ENCODE results near the gene BEND5. TPM values are rescaled to one million over a fixed set of nuclear protein-coding genes. Genes with fewer than 3 reads are reported as not detected.

The BEND5 gene
- total RNA-seq, 1 donor from 2014 or later = 6.3 TPM

GRCh38 chr1:48725341-48726046 lies 51.2 kb downstream of the BEND5 start:
- no peak for DNase-seq (ENCODE audit: low spot score)

GRCh38 chr1:48720929-48721328 lies 55.8 kb downstream of the BEND5 start:
- DNase-seq (ENCODE audit: low spot score) = no peak

- no peak for DNase-seq (ENCODE audit: low spot score)
These were observed 58.0 kb downstream of the BEND5 start for GRCh38 chr1:48718705-48719104.

GRCh38 chr1:48718116-48718630 lies 58.5 kb downstream of the BEND5 start:
- no peak for DNase-seq (ENCODE audit: low spot score)

GRCh38 chr1:48717082-48717481 lies 59.6 kb downstream of the BEND5 start:
- DNase-seq (ENCODE audit: low spot score) = peak; percentile 10

- DNase-seq (ENCODE audit: low spot score) = no peak
These were observed 60.8 kb downstream of the BEND5 start for GRCh38 chr1:48715921-48716320.

- DNase-seq (ENCODE audit: low spot score) = no peak
These were observed 65.8 kb downstream of the BEND5 start for GRCh38 chr1:48710915-48711314.

GRCh38 chr1:48710318-48710717 lies 66.4 kb downstream of the BEND5 start:
- DNase-seq (ENCODE audit: low spot score) = no peak

- no peak for DNase-seq (ENCODE audit: low spot score)
These were observed 72.0 kb downstream of the BEND5 start for GRCh38 chr1:48704736-48705135.

- DNase-seq (ENCODE audit: low spot score) = no peak
These were observed 75.2 kb downstream of the BEND5 start for GRCh38 chr1:48701445-48701844.

GRCh38 chr1:48697066-48697707 lies 79.5 kb downstream of the BEND5 start:
- DNase-seq (ENCODE audit: low spot score) = peak; percentile 29

GRCh38 chr1:48695161-48695560 lies 81.5 kb downstream of the BEND5 start:
- no peak for DNase-seq (ENCODE audit: low spot score)

- DNase-seq (ENCODE audit: low spot score) = no peak
These were observed 82.9 kb downstream of the BEND5 start for GRCh38 chr1:48693674-48694320.

- DNase-seq (ENCODE audit: low spot score) = no peak
These were observed 83.5 kb downstream of the BEND5 start for GRCh38 chr1:48693180-48693579.

- DNase-seq (ENCODE audit: low spot score) = no peak
These were observed 84.5 kb downstream of the BEND5 start for GRCh38 chr1:48692235-48692634.

GRCh38 chr1:48691429-48692001 lies 85.2 kb downstream of the BEND5 start:
- DNase-seq (ENCODE audit: low spot score) = no peak

GRCh38 chr1:48688102-48688760 lies 88.5 kb downstream of the BEND5 start:
- DNase-seq (ENCODE audit: low spot score) = peak; percentile 20

- no peak for DNase-seq (ENCODE audit: low spot score)
These were observed 89.2 kb downstream of the BEND5 start for GRCh38 chr1:48687282-48688045.

- DNase-seq (ENCODE audit: low spot score) = no peak
These were observed 90.5 kb downstream of the BEND5 start for GRCh38 chr1:48686159-48686558.

GRCh38 chr1:48684381-48684780 lies 92.3 kb downstream of the BEND5 start:
- DNase-seq (ENCODE audit: low spot score) = no peak

- no peak for DNase-seq (ENCODE audit: low spot score)
These were observed 92.9 kb downstream of the BEND5 start for GRCh38 chr1:48683839-48684238.
